Hepatocyte (in vitro differentiated cells): ENCODE data around the gene EEPD1. TPM values are rescaled to one million over a fixed set of nuclear protein-coding genes. Genes with fewer than 3 reads are reported as not detected.
"Not testable (repeated sequence)": the region's sequence is repeated elsewhere in the genome, so short reads cannot be mapped to it uniquely, and the experiment has no call there.

Experiments used
- DNase-seq: peaks from one replicate; pipeline ENCODE4 v3.0.0-alpha.2; 2016; ENCODE audit warnings: low spot score
- H2AFZ ChIP-seq: fragments of 200-600 bp; sonication (generic); 2 replicates; pipeline ENCODE4 v1.6.0; 2016; ENCODE audit warnings: antibody characterized with exemption, mild to moderate bottlenecking
- H3K27ac ChIP-seq: fragments of 200-600 bp; sonication (generic); 2 replicates; pipeline ENCODE4 v1.5.1; 2016; ENCODE audit warnings: mild to moderate bottlenecking
- H3K27me3 ChIP-seq: fragments of 200-600 bp; sonication (generic); 2 replicates; pipeline ENCODE4 v1.6.1; 2016
- H3K36me3 ChIP-seq: fragments of 200-600 bp; sonication (generic); replicated peaks from 2 replicates; pipeline ENCODE4 v1.5.1; 2016; ENCODE audit warnings: low read depth; ENCODE audit not compliant: insufficient read depth
- H3K4me1 ChIP-seq: fragments of 200-600 bp; sonication (generic); 2 replicates; pipeline ENCODE4 v1.5.1; 2016; ENCODE audit warnings: mild to moderate bottlenecking, moderate library complexity; ENCODE audit not compliant: insufficient read depth
- H3K4me2 ChIP-seq: fragments of 200-600 bp; sonication (generic); 2 replicates; pipeline ENCODE4 v1.6.0; 2016
- H3K4me3 ChIP-seq: fragments of 200-600 bp; sonication (generic); 2 replicates; pipeline ENCODE4 v1.5.1; 2016; ENCODE audit warnings: mild to moderate bottlenecking
- H3K79me2 ChIP-seq: fragments of 200-600 bp; sonication (generic); 2 replicates; pipeline ENCODE4 v1.6.0; 2017; ENCODE audit warnings: mild to moderate bottlenecking
- H3K9me2 ChIP-seq: fragments of 200-600 bp; sonication (generic); replicated peaks from 2 replicates; pipeline ENCODE4 v1.6.0; 2017; ENCODE audit warnings: mild to moderate bottlenecking; ENCODE audit not compliant: insufficient read depth
- H3K9me3 ChIP-seq: fragments of 200-600 bp; sonication (generic); 2 replicates; pipeline ENCODE4 v1.5.1; 2016; ENCODE audit warnings: low read depth, mild to moderate bottlenecking
- H4K20me1 ChIP-seq: fragments of 200-600 bp; sonication (generic); 2 replicates; pipeline ENCODE4 v1.6.0; 2016; ENCODE audit warnings: mild to moderate bottlenecking; ENCODE audit not compliant: insufficient read depth, poor library complexity, severe bottlenecking
- CTCF ChIP-seq: fragments of 200-600 bp; sonication (generic); IDR thresholded peaks from 2 replicates; pipeline ENCODE4 v1.5.1; 2016; ENCODE audit warnings: antibody characterized with exemption, mild to moderate bottlenecking; ENCODE audit not compliant: poor library complexity
- EZH2 ChIP-seq: fragments of 200-600 bp; sonication (generic); IDR thresholded peaks from 2 replicates; pipeline ENCODE4 v1.6.1; 2016; ENCODE audit warnings: antibody characterized with exemption, mild to moderate bottlenecking, borderline replicate concordance
- EZH2phosphoT487 ChIP-seq: fragments of 200-600 bp; sonication (generic); IDR thresholded peaks from one replicate; pipeline ENCODE4 v1.6.1; 2018; ENCODE audit warnings: antibody characterized with exemption, mild to moderate bottlenecking, low read depth, moderate library complexity; ENCODE audit not compliant: unreplicated experiment, severe bottlenecking
- WGBS: methylation state at CpG from one replicate; pipeline ENCODE4 v1.1.6; 2016; ENCODE audit warnings: low lambda C conversion rate; ENCODE audit errors: missing lambda C conversion rate; 5-methylcytosine and 5-hydroxymethylcytosine counted together
- polyA plus RNA-seq: library from polyadenylated mRNA; unstranded; fragments of >200 nt; fragmentation: Nextera tagmentation; extraction: Ambion mirVana; gene quantifications from 2 replicates; pipeline ENCODE4 v1.2.1, GENCODE V29; 2016
- total RNA-seq: library from RNA; depleted of rRNA; stranded (reverse); fragments of >200 nt; gene quantifications from 2 replicates; pipeline ENCODE4 v1.2.3, GENCODE V29; 2014

The EEPD1 gene
- total and polyA plus RNA-seq, 2 experiments from 2014 or later, result 7.7 to 14.2 TPM

GRCh38 chr7:36119005-36119706 is 33.9 kb upstream of the EEPD1 start:
- DNase-seq, result peak; percentile 71
- H3K9me2 ChIP-seq, result no peaks in the 10 kb centered on the region
- no peaks in the 10 kb centered on the region for H3K79me2 ChIP-seq
- TF ChIP-seq CTCF (no peak), EZH2phosphoT487 (no peak), EZH2 (no peak)
- H3K4me3 ChIP-seq, result no peak overlapping the region
- WGBS, result 81% methylated on average over 6 of the region's 6 CpGs
- no peaks in the 10 kb centered on the region for H3K9me3 ChIP-seq
- H3K36me3 ChIP-seq, result no peaks in the 10 kb centered on the region
- no peak overlapping the region for H3K4me2 ChIP-seq
- no peaks in the 10 kb centered on the region for H3K27me3 ChIP-seq
- H4K20me1 ChIP-seq, result no peaks in the 10 kb centered on the region
- H3K27ac ChIP-seq, result no peak overlapping the region
- H3K4me1 ChIP-seq, result peaks cover 15% of the 10 kb centered on the region
- H2AFZ ChIP-seq, result no peak overlapping the region

- not testable (repeated sequence) for H3K4me3 ChIP-seq, H4K20me1 ChIP-seq, H2AFZ ChIP-seq, H3K27ac ChIP-seq, DNase-seq, H3K27me3 ChIP-seq, H3K9me3 ChIP-seq, H3K36me3 ChIP-seq, H3K79me2 ChIP-seq, H3K9me2 ChIP-seq, H3K4me2 ChIP-seq
- peaks cover 15% of the 10 kb centered on the region for H3K4me1 ChIP-seq
- 75% methylated on average over 13 of the region's 13 CpGs for WGBS
Measured at GRCh38 chr7:36119983-36120646, 32.9 kb upstream of the EEPD1 start.

GRCh38 chr7:36125630-36126029 is 27.4 kb upstream of the EEPD1 start:
- H3K4me2 ChIP-seq, H3K79me2 ChIP-seq, H3K36me3 ChIP-seq, H4K20me1 ChIP-seq, H3K9me3 ChIP-seq, H3K27ac ChIP-seq, H3K27me3 ChIP-seq, H3K4me3 ChIP-seq, DNase-seq, H2AFZ ChIP-seq, H3K9me2 ChIP-seq: not testable (repeated sequence)
- 100% methylated on average over 1 of the region's 2 CpGs for WGBS
- H3K4me1 ChIP-seq, result peaks cover 18% of the 10 kb centered on the region

GRCh38 chr7:36127075-36127740 is 25.8 kb upstream of the EEPD1 start:
- DNase-seq, result no peak
- Histone ChIP-seq H3K27ac (no peak overlapping the region), H3K27me3 (no peaks in the 10 kb centered on the region), H2AFZ (no peak overlapping the region), H3K36me3 (no peaks in the 10 kb centered on the region), H3K79me2 (no peaks in the 10 kb centered on the region), H3K9me3 (no peaks in the 10 kb centered on the region), H3K4me3 (no peak overlapping the region), H3K9me2 (no peaks in the 10 kb centered on the region), H3K4me1 (peaks cover 18% of the 10 kb centered on the region), H4K20me1 (no peaks in the 10 kb centered on the region), H3K4me2 (no peak overlapping the region)
- WGBS, result 86% methylated on average over 4 of the region's 4 CpGs
- TF ChIP-seq CTCF (no peak), EZH2phosphoT487 (no peak), EZH2 (no peak)
